Measurements from ENCODE around the gene PPP4R1.

The PPP4R1 gene

GRCh38 chr18:9552191-9552590 lies 62.2 kb downstream of the PPP4R1 start:
- Histone ChIP-seq H3K4me3 (replicated peaks; ENCODE audit: insufficient read depth, low read length) (no peak overlapping the region), H3K27me3 (ENCODE audit: insufficient read depth, poor library complexity, severe bottlenecking) (no peaks in the 10 kb centered on the region), H3K27ac (replicated peaks) (no peak overlapping the region)
- TF ChIP-seq SPI1 (IDR thresholded peaks at IDR 0.05; ENCODE audit: borderline replicate concordance, low read depth) (no peak), REST (IDR thresholded peaks at IDR 0.05; ENCODE audit: insufficient replicate concordance, low read depth) (no peak), CTCF (IDR thresholded peaks at IDR 0.05; ENCODE audit: insufficient read depth, low read length) (no peak), GABPA (IDR thresholded peaks at IDR 0.05; ENCODE audit: low read depth) (no peak), POLR2AphosphoS5 (IDR thresholded peaks at IDR 0.05; ENCODE audit: low read depth) (no peak)
- DNase-seq (ENCODE audit: low read depth in 1 of 2, low spot score in 1 of 2) = no peak

GRCh38 chr18:9550429-9550828 lies 63.9 kb downstream of the PPP4R1 start:
- TF ChIP-seq SPI1 (IDR thresholded peaks at IDR 0.05; ENCODE audit: borderline replicate concordance, low read depth) (no peak), CTCF (IDR thresholded peaks at IDR 0.05; ENCODE audit: insufficient read depth, low read length) (no peak), REST (IDR thresholded peaks at IDR 0.05; ENCODE audit: insufficient replicate concordance, low read depth) (no peak), POLR2AphosphoS5 (IDR thresholded peaks at IDR 0.05; ENCODE audit: low read depth) (no peak), GABPA (IDR thresholded peaks at IDR 0.05; ENCODE audit: low read depth) (no peak)
- DNase-seq (ENCODE audit: low read depth in 1 of 2, low spot score in 1 of 2) = no peak
- Histone ChIP-seq H3K27ac (replicated peaks) (no peak overlapping the region), H3K4me3 (replicated peaks; ENCODE audit: insufficient read depth, low read length) (no peak overlapping the region), H3K27me3 (ENCODE audit: insufficient read depth, poor library complexity, severe bottlenecking) (no peaks in the 10 kb centered on the region)

- Histone ChIP-seq H3K27ac (replicated peaks) (no peak overlapping the region), H3K27me3 (ENCODE audit: insufficient read depth, poor library complexity, severe bottlenecking) (no peaks in the 10 kb centered on the region), H3K4me3 (replicated peaks; ENCODE audit: insufficient read depth, low read length) (no peak overlapping the region)
- TF ChIP-seq SPI1 (IDR thresholded peaks at IDR 0.05; ENCODE audit: borderline replicate concordance, low read depth) (no peak), POLR2AphosphoS5 (IDR thresholded peaks at IDR 0.05; ENCODE audit: low read depth) (no peak), GABPA (IDR thresholded peaks at IDR 0.05; ENCODE audit: low read depth) (no peak)
- no peak for DNase-seq (ENCODE audit: low read depth in 1 of 2, low spot score in 1 of 2)
These were observed 65.0 kb downstream of the PPP4R1 start for GRCh38 chr18:9549405-9549804.

- TF ChIP-seq SPI1 (IDR thresholded peaks at IDR 0.05; ENCODE audit: borderline replicate concordance, low read depth) (no peak), CTCF (IDR thresholded peaks at IDR 0.05; ENCODE audit: insufficient read depth, low read length) (no peak), GABPA (IDR thresholded peaks at IDR 0.05; ENCODE audit: low read depth) (no peak), REST (IDR thresholded peaks at IDR 0.05; ENCODE audit: insufficient replicate concordance, low read depth) (no peak), POLR2AphosphoS5 (IDR thresholded peaks at IDR 0.05; ENCODE audit: low read depth) (no peak)
- H3K27me3 ChIP-seq (ENCODE audit: insufficient read depth, poor library complexity, severe bottlenecking) = no peaks in the 10 kb centered on the region
- no peak overlapping the region for H3K27ac ChIP-seq (replicated peaks)
- no peak overlapping the region for H3K4me3 ChIP-seq (replicated peaks; ENCODE audit: insufficient read depth, low read length)
- no peak for DNase-seq (ENCODE audit: low read depth in 1 of 2, low spot score in 1 of 2)
These were observed 66.6 kb downstream of the PPP4R1 start for GRCh38 chr18:9547782-9548181.

All from HL-60 (cell line).